HCT116 (cell line): ENCODE results near the gene IL21. TPM values are rescaled to one million over a fixed set of nuclear protein-coding genes. Genes with fewer than 3 reads are reported as not detected.

Experiments used
- ATAC-seq: fragments of 200-7000 bp; cut with Tn5 transposase; 2 replicates; pipeline ENCODE4 v1.9.1; 2020; ENCODE audit warnings: mild to moderate bottlenecking, moderate library complexity
- BruUV-seq: library from RNA; stranded (reverse); fragments of 400-500 nt; replicated peaks from 2 replicates; lab custom pipeline; 2021; lab: Mats Ljungman, UMichigan
- CTCF ChIA-PET: fragments of 300-600 bp; sonication (Branson Sonifier 250); formaldehyde crosslinking; loops from one replicate; lab custom pipeline; 2021; ENCODE audit warnings: antibody characterized with exemption; lab: Charles Lee
- POLR2A ChIA-PET: fragments of 300-600, 350-600 bp; sonication (Branson Sonifier 250); formaldehyde crosslinking; loops from one replicate; lab custom pipeline; 2021; ENCODE audit warnings: antibody characterized with exemption; lab: Charles Lee
- RAD21 ChIA-PET, 2 experiments: fragments of 300-600 bp; sonication (Branson Sonifier 250); formaldehyde crosslinking; loops; one replicate each; lab custom pipeline; 2023; ENCODE audit warnings: low total read pairs in 2 of 2; ENCODE audit not compliant: uncharacterized antibody in 2 of 2, unreplicated experiment in 2 of 2, low non-redundant PET in 1 of 2; lab: Charles Lee
- DNase-seq: peaks from one replicate; pipeline ENCODE4 v3.0.0-alpha.2; 2010; ENCODE audit warnings: low read depth, low spot score
- H2AFZ ChIP-seq: fragments of 200-600 bp; shearing (Covaris generic), sonication (generic); 2 replicates; pipeline ENCODE4 v1.6.1; 2017; ENCODE audit warnings: low read depth, mixed run types, mixed read lengths, antibody characterized with exemption, low read length; ENCODE audit not compliant: poor library complexity, severe bottlenecking
- H3K27ac ChIP-seq: 2 replicates; pipeline ENCODE4 v1.5.1; 2012; ENCODE audit warnings: low read depth, low read length
- H3K27me3 ChIP-seq: fragments of 200-600 bp; sonication (generic); 2 replicates; pipeline ENCODE4 v1.6.1; 2016; ENCODE audit warnings: mixed run types, low read length, mixed read lengths; ENCODE audit not compliant: insufficient read depth
- H3K36me3 ChIP-seq, 2 experiments: fragments of 200-500 bp in 1 of 2; fragments of 200-600 bp in 1 of 2; sonication (Bioruptor generic) in 1 of 2; sonication (generic) in 1 of 2; 2 replicates each; pipeline versions ENCODE4 v1.5.1 to v1.6.1; 2014 to 2016; ENCODE audit warnings: low read length in 2 of 2, inconsistent platforms in 1 of 2, mixed read lengths in 1 of 2, mixed run types in 1 of 2; ENCODE audit not compliant: insufficient read depth in 2 of 2, control insufficient read depth in 1 of 2
- H3K4me1 ChIP-seq, 2 experiments: fragments of 200-600 bp in 1 of 2; sonication (generic) in 1 of 2; 2 replicates each; pipeline versions ENCODE4 v1.5.1 to v1.6.1; 2012 to 2017; ENCODE audit warnings: low read length in 2 of 2, inconsistent platforms in 1 of 2, mild to moderate bottlenecking in 1 of 2, mixed read lengths in 1 of 2, mixed run types in 1 of 2, moderate library complexity in 1 of 2; ENCODE audit not compliant: insufficient read depth in 2 of 2, control insufficient read depth in 1 of 2
- H3K4me2 ChIP-seq: fragments of 200-600 bp; sonication (generic); 2 replicates; pipeline ENCODE4 v1.6.1; 2017; ENCODE audit warnings: mixed run types, low read length, mixed read lengths
- H3K4me3 ChIP-seq, 2 experiments: fragments of 200-600 bp in 1 of 2; sonication (generic) in 1 of 2; replicated peaks in 1 of 2; 2 replicates each; pipeline ENCODE4 v1.5.1; 2011 to 2016; ENCODE audit warnings: low read length in 2 of 2, control low read depth in 1 of 2, low read depth in 1 of 2, mild to moderate bottlenecking in 1 of 2, mixed read lengths in 1 of 2, mixed run types in 1 of 2
- H3K79me2 ChIP-seq: fragments of 200-600 bp; sonication (generic); 2 replicates; pipeline ENCODE4 v1.6.1; 2017; ENCODE audit warnings: mild to moderate bottlenecking, mixed run types, low read length, moderate library complexity, mixed read lengths; ENCODE audit not compliant: insufficient read depth
- H3K9ac ChIP-seq: fragments of 200-600 bp; sonication (generic); 2 replicates; pipeline ENCODE4 v1.6.1; 2016; ENCODE audit warnings: low read length, mixed read lengths
- H3K9me2 ChIP-seq: fragments of 200-600 bp; sonication (generic), shearing (Covaris generic); 2 replicates; pipeline ENCODE4 v1.6.1; 2017; ENCODE audit warnings: mixed run types, mild to moderate bottlenecking, moderate library complexity; ENCODE audit not compliant: insufficient read depth
- H3K9me3 ChIP-seq, 2 experiments: fragments of 200-500 bp in 1 of 2; fragments of 200-600 bp in 1 of 2; sonication (Bioruptor generic) in 1 of 2; sonication (generic) in 1 of 2; 2 replicates each; pipeline ENCODE4 v1.6.1; 2014 to 2017; ENCODE audit warnings: low read length in 2 of 2, mixed read lengths in 2 of 2, inconsistent platforms in 1 of 2, low read depth in 1 of 2, mild to moderate bottlenecking in 1 of 2, mixed run types in 1 of 2, moderate library complexity in 1 of 2; ENCODE audit not compliant: control insufficient read depth in 1 of 2, insufficient read depth in 1 of 2
- H4K20me1 ChIP-seq: fragments of 200-600 bp; sonication (generic), shearing (Covaris generic); 2 replicates; pipeline ENCODE4 v1.6.1; 2017; ENCODE audit warnings: mixed run types, mild to moderate bottlenecking, moderate library complexity; ENCODE audit not compliant: insufficient read depth
- EGR1 ChIP-seq: IDR thresholded peaks from 2 replicates; pipeline ENCODE4 v1.6.1; 2012; ENCODE audit warnings: low read depth
- EZH2 ChIP-seq: fragments of 200-600 bp; sonication (generic); IDR thresholded peaks from 2 replicates; pipeline ENCODE4 v1.6.1; 2017; ENCODE audit warnings: antibody characterized with exemption, mixed run types
- POLR2AphosphoS5 ChIP-seq: IDR thresholded peaks from 2 replicates; pipeline ENCODE4 v1.6.1; 2011; ENCODE audit warnings: mild to moderate bottlenecking, low read depth, low read length, moderate library complexity
- intact Hi-C: fragments of 100-400 bp; cut with micrococcal nuclease; formaldehyde crosslinking; loops from 2 replicates; pipeline ENCODE4 v1.10.0; 2022
- total RNA-seq: library from RNA; stranded (reverse); gene quantifications from one replicate; pipeline ENCODE4 v1.2.1, GENCODE V29; 2021; ENCODE audit not compliant: unreplicated experiment
- TF ChIP-seq, protein P1 (sequence below), 3 experiments: fragments of 200-600 bp in 1 of 3; sonication (generic) in 1 of 3; IDR thresholded peaks in 2 of 3; conservative IDR thresholded peaks in 1 of 3; 2 replicates each; pipeline ENCODE4 v1.5.1; 2012 to 2017; ENCODE audit warnings: low read depth in 2 of 3, low read length in 2 of 3, antibody characterized with exemption in 1 of 3, borderline replicate concordance in 1 of 3, control low read depth in 1 of 3, mild to moderate bottlenecking in 1 of 3, mixed read lengths in 1 of 3, mixed run types in 1 of 3, moderate library complexity in 1 of 3; ENCODE audit not compliant: insufficient read depth in 1 of 3

The IL21 gene
- total RNA-seq, 1 experiment from 2014 or later, result 0.12 TPM

DNA sequence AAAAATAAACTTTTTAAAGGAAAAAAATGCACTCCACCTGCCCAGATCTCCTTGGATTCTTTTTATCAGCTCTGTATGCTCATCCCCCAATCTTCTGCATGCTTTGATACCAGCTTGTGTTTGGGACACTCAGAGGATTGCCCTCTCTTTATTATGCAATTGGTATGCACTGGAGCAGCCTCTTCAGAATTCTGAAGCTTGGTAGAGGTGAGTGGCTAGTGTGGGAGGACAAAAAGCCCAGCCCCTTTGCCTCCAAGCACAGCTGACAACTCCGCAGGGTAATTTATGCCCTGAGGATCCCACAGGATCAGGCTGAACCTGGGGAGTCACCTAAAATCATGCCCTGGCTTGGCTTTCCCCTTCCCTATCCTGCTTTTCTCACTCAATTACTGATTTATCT, 16.7 kb downstream of the IL21 start:
- Histone ChIP-seq H4K20me1 (no peaks in the 10 kb centered on the region), H3K4me1 (peaks cover 0 to 8% of the 10 kb centered on the region in 2 experiments; a peak in 1 of 4 replicates), H3K27ac (no peak overlapping the region), H3K4me2 (no peak overlapping the region), H3K4me3 (no peak overlapping the region), H3K9me2 (no peaks in the 10 kb centered on the region), H3K9ac (no peak overlapping the region), H3K9me3 (no peaks in the 10 kb centered on the region), H2AFZ (no peak overlapping the region), H3K27me3 (no peaks in the 10 kb centered on the region), H3K36me3 (no peaks in the 10 kb centered on the region), H3K79me2 (no peaks in the 10 kb centered on the region)
- CTCF ChIA-PET, result interaction anchor here (2.3 kb wide), 1 partner anchor 8 kb away, joined by 6 read pairs; no protein-coding TSS in a partner anchor
- ATAC-seq, result no peak
- no TSS peak for BruUV-seq
- TF ChIP-seq POLR2AphosphoS5, result no peak
- TF ChIP-seq, protein P1, sequence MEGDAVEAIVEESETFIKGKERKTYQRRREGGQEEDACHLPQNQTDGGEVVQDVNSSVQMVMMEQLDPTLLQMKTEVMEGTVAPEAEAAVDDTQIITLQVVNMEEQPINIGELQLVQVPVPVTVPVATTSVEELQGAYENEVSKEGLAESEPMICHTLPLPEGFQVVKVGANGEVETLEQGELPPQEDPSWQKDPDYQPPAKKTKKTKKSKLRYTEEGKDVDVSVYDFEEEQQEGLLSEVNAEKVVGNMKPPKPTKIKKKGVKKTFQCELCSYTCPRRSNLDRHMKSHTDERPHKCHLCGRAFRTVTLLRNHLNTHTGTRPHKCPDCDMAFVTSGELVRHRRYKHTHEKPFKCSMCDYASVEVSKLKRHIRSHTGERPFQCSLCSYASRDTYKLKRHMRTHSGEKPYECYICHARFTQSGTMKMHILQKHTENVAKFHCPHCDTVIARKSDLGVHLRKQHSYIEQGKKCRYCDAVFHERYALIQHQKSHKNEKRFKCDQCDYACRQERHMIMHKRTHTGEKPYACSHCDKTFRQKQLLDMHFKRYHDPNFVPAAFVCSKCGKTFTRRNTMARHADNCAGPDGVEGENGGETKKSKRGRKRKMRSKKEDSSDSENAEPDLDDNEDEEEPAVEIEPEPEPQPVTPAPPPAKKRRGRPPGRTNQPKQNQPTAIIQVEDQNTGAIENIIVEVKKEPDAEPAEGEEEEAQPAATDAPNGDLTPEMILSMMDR (IDR thresholded peaks at IDR 0.05 in 2 of 3, conservative IDR thresholded peaks at IDR 0.05 in 1 of 3; ENCODE audit: borderline replicate concordance in 1 of 3, insufficient read depth in 1 of 3, low read depth in 2 of 3, low read length in 2 of 3), result no peak
- no peak for TF ChIP-seq EGR1
- intact Hi-C loops, result loop anchor here (10.0 kb wide), 2 partner anchors 491 to 1661 kb away; no protein-coding TSS in a partner anchor
- DNase-seq, result no peak
- POLR2A ChIA-PET, result no interaction called here
- RAD21 ChIA-PET, result no interaction called here

DNA sequence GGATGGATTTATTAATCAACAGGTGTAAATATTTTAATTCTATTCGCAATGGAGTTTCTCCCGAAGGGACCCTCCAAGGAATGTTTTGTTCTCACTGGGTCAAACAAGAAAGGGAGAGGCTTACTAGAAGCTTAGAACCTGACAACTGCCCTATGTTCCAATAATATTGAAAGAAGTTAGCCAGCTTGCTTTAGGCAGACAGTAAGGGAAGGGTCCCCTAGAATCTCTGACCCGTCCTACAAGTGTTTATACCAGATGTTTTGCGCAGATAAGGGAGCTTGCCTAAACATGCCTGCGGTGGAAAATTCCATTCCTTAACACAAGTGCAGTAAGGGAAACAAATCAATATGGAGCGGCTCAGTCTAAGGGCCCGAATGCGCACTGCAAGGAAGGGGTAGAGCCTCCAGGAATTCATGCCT, 17.7 kb downstream of the IL21 start:
- Histone ChIP-seq H3K27ac (no peak overlapping the region), H3K9me2 (no peaks in the 10 kb centered on the region), H2AFZ (peak overlapping the region; percentile 84), H3K27me3 (no peaks in the 10 kb centered on the region)
- no peak for DNase-seq
- RAD21 ChIA-PET, result no interaction called here
- TF ChIP-seq EZH2, result no peak
- TF ChIP-seq, protein P1 (IDR thresholded peaks at IDR 0.05 in 2 of 3, conservative IDR thresholded peaks at IDR 0.05 in 1 of 3; ENCODE audit: borderline replicate concordance in 1 of 3, insufficient read depth in 1 of 3, low read depth in 2 of 3, low read length in 2 of 3), result no peak
- TF ChIP-seq, all 23 proteins: peak for 0
- intact Hi-C loops, result loop anchor here (2.0 to 10.0 kb wide), 4 partner anchors 114 to 1662 kb away; no protein-coding TSS in a partner anchor
- no peaks in the 10 kb centered on the region for H3K9me3 ChIP-seq
- no peak overlapping the region for H3K9ac ChIP-seq
- ChIA-PET POLR2A (no interaction called here), CTCF (interaction anchor here (1.2 to 2.4 kb wide), 9 partner anchors 9 to 327 kb away, joined by 3 to 13 read pairs (median 4); partner anchors contain the start of gene BBS12)
- no peak for ATAC-seq
- H3K4me1 ChIP-seq, result peaks cover 0 to 8% of the 10 kb centered on the region in 2 experiments; a peak in 1 of 4 replicates
- no peaks in the 10 kb centered on the region for H4K20me1 ChIP-seq
- H3K79me2 ChIP-seq, result no peaks in the 10 kb centered on the region
- H3K36me3 ChIP-seq, result no peaks in the 10 kb centered on the region
- peak overlapping the region; percentile 66; the same call in 1 of the 2 replicates for H3K4me2 ChIP-seq
- H3K4me3 ChIP-seq, result no peak overlapping the region
- BruUV-seq, result no TSS peak
